GM12878 (cell line): ENCODE measurements around the gene SCYL1. TPM values are rescaled to one million over a fixed set of nuclear protein-coding genes. Genes with fewer than 3 reads are reported as not detected.

Experiments used
- ASH2L ChIP-seq: fragments of 300-600, 200-600 bp; sonication (generic); IDR thresholded peaks from 2 replicates; pipeline ENCODE4 v1.6.1; 2017; ENCODE audit warnings: low read depth, mild to moderate bottlenecking, borderline replicate concordance
- BHLHE40 ChIP-seq, 2 experiments: fragments of 450-650 bp in 1 of 2; IDR thresholded peaks; 2 replicates each; pipeline ENCODE4 v1.6.1; 2011 to 2017; ENCODE audit warnings: low read depth in 2 of 2, borderline replicate concordance in 1 of 2, improper control_type of control experiment in 1 of 2, low read length in 1 of 2, mild to moderate bottlenecking in 1 of 2
- BMI1 ChIP-seq: fragments of 450-650 bp; IDR thresholded peaks from 2 replicates; pipeline ENCODE4 v1.6.1; 2016; ENCODE audit warnings: mild to moderate bottlenecking, moderate library complexity, borderline replicate concordance
- CBFB ChIP-seq: IDR thresholded peaks from 2 replicates; pipeline ENCODE4 v1.6.1; 2016; ENCODE audit warnings: antibody characterized with exemption, low read depth
- E2F8 ChIP-seq: fragments of 450-650 bp; IDR thresholded peaks from 2 replicates; pipeline ENCODE4 v1.6.1; 2018; ENCODE audit warnings: mild to moderate bottlenecking, low read depth, moderate library complexity; ENCODE audit not compliant: partially characterized antibody
- HCFC1 ChIP-seq: fragments of 150-350 bp; IDR thresholded peaks from 2 replicates; pipeline ENCODE4 v1.6.1; 2014; ENCODE audit warnings: low read length
- IRF3 ChIP-seq: fragments of 450-650 bp; IDR thresholded peaks from 2 replicates; pipeline ENCODE4 v1.6.1; 2014; ENCODE audit warnings: mild to moderate bottlenecking
- NR2F1 ChIP-seq: fragments of 450-650 bp; conservative IDR thresholded peaks from 2 replicates; pipeline ENCODE4 v1.6.1; 2017; ENCODE audit warnings: mild to moderate bottlenecking
- RCOR1 ChIP-seq: conservative IDR thresholded peaks from 2 replicates; pipeline ENCODE4 v1.6.1; 2012; ENCODE audit warnings: low read depth, low read length, improper control_type of control experiment
- RELA ChIP-seq: fragments of 450-650 bp; IDR thresholded peaks from 2 replicates; pipeline ENCODE4 v1.8.0; 2014; ENCODE audit warnings: borderline replicate concordance; ENCODE audit not compliant: partially characterized antibody
- SKIL ChIP-seq: fragments of 450-650 bp; IDR thresholded peaks from 2 replicates; pipeline ENCODE4 v1.6.1; 2017; ENCODE audit warnings: mild to moderate bottlenecking, low read depth, inconsistent platforms; ENCODE audit not compliant: poor library complexity, severe bottlenecking
- SMAD1 ChIP-seq: fragments of 450-650 bp; IDR thresholded peaks from 2 replicates; pipeline ENCODE4 v1.6.1; 2018; ENCODE audit warnings: mild to moderate bottlenecking, low read depth; ENCODE audit not compliant: partially characterized antibody
- SRF ChIP-seq, 2 experiments: IDR thresholded peaks; 2 replicates each; pipeline ENCODE4 v1.6.1; 2011; ENCODE audit warnings: low read depth in 2 of 2, low read length in 2 of 2, mild to moderate bottlenecking in 1 of 2, moderate library complexity in 1 of 2
- TAF1 ChIP-seq: IDR thresholded peaks from 2 replicates; pipeline ENCODE4 v1.6.1; 2011; ENCODE audit warnings: mild to moderate bottlenecking, low read depth, low read length, borderline replicate concordance
- TCF3 ChIP-seq: IDR thresholded peaks from 2 replicates; pipeline ENCODE4 v1.6.1; 2012; ENCODE audit warnings: low read depth, mild to moderate bottlenecking, low read length, borderline replicate concordance; ENCODE audit not compliant: insufficient read depth
- TCF7 ChIP-seq: IDR thresholded peaks from 2 replicates; pipeline ENCODE4 v1.6.1; 2014; ENCODE audit warnings: antibody characterized with exemption, borderline replicate concordance
- YY1 ChIP-seq: IDR thresholded peaks from 2 replicates; pipeline ENCODE4 v1.6.1; 2011; ENCODE audit warnings: low read depth, mild to moderate bottlenecking, low read length
- ZBTB11 ChIP-seq: fragments of 450-650 bp; formaldehyde crosslinking; IDR thresholded peaks from 2 replicates; pipeline ENCODE4 v1.5.0; 2022; ENCODE audit warnings: mild to moderate bottlenecking, missing genetic modification characterization
- polyA plus RNA-seq, 11 experiments: library from polyadenylated mRNA; depleted of rRNA in 4 of 11; unstranded in 6 of 11; stranded (reverse) in 5 of 11; fragments of >200 nt; fragmentation: Nextera tagmentation in 4 of 11; fragmentation: Illumina TruSeq in 1 of 11; extraction: Ambion mirVana in 4 of 11; extraction: Trizol in 1 of 11; gene quantifications; 1 replicate in 1 of 11; 2 replicates in 10 of 11; pipeline versions ENCODE4 v1.2.1 to v1.2.3, GENCODE V29; 2011 to 2016; ENCODE audit warnings: inconsistent platforms in 2 of 11, missing spikeins in 2 of 11, low read depth in 1 of 11
- total RNA-seq, 4 experiments: library from RNA; depleted of rRNA in 3 of 4; stranded (reverse); fragments of >200 nt in 3 of 4; fragmentation: Illumina TruSeq in 1 of 4; extraction: Trizol in 1 of 4; gene quantifications; 2 replicates each; pipeline versions ENCODE4 v1.2.1 to v1.2.3, GENCODE V29; 2013 to 2021

The SCYL1 gene
- total and polyA plus RNA-seq, 10 of the 15 experiments (the other 5 are each of a cell fraction or from before 2014, with no cell fraction given) = 0.80 to 82.7 (median 51.2) TPM

GRCh38 chr11:65504674-65505465 is 20.0 kb upstream of the SCYL1 start (continued):
- no peak for TF ChIP-seq SKIL
- TF ChIP-seq IRF3 = no peak
- TF ChIP-seq ASH2L = no peak
- no peak for TF ChIP-seq NR2F1
- TF ChIP-seq TCF3 = no peak
- no peak for TF ChIP-seq RELA
- no peak for TF ChIP-seq RCOR1
- no peak for TF ChIP-seq BHLHE40 (IDR thresholded peaks at IDR 0.05; ENCODE audit: borderline replicate concordance in 1 of 2, low read depth in 2 of 2, low read length in 1 of 2)
- peak; percentile 35; the same call in 1 of the 2 replicates for TF ChIP-seq BMI1
- 0 out of 2 replicates have a peak, but pooled peaks have one; percentile 3 for TF ChIP-seq YY1
- TF ChIP-seq CBFB = no peak
- TF ChIP-seq ZBTB11 (CRISPR knock-in tag) = peak; percentile 63
- no peak for TF ChIP-seq E2F8
- TF ChIP-seq TAF1 = no peak
- no peak for TF ChIP-seq HCFC1
- TF ChIP-seq SRF (IDR thresholded peaks at IDR 0.05; ENCODE audit: low read depth in 2 of 2, low read length in 2 of 2) = no peak
- no peak for TF ChIP-seq TCF7
- no peak for TF ChIP-seq SMAD1
